CD4-positive, alpha-beta T cell treated with Interleukin-17A for 1 hour (primary cell): ENCODE results near the gene CCDC73.
"Not testable (repeated sequence)": the region's sequence is repeated elsewhere in the genome, so short reads cannot be mapped to it uniquely, and the experiment has no call there.

ENCODE experiments used
- DNase-seq: peaks from one replicate; pipeline ENCODE4 v3.0.0-alpha.2; 2020

CCDC73 gene

GRCh38 chr11:32704775-32705174 is 89.7 kb downstream of the CCDC73 start:
- no peak for DNase-seq

GRCh38 chr11:32704261-32704660 is 90.2 kb downstream of the CCDC73 start:
- DNase-seq = no peak

DNA sequence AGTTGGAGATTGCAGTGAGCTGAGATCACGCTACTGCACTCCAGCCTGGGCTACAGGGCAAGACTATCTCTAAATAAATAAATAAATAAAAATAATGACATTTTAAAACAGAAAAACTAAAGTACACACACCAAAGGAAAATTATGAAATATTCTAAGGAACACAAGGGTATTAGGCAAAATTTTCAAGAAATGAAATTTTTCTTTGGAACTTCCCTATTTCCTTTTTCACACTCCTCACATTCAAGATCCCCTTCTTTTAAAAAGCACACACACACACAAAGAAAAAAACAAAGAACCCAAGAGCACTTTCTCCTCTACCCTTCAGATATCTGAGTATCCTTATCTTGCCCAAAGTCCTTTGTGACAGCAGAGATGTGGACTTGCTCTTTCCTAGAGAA is 92.8 kb downstream of the CCDC73 start:
- no peak for DNase-seq

- no peak for DNase-seq
These were observed 95.9 kb downstream of the CCDC73 start for GRCh38 chr11:32698579-32698978.

- no peak for DNase-seq
These were observed 123.4 kb downstream of the CCDC73 start for GRCh38 chr11:32671051-32671450.

DNA sequence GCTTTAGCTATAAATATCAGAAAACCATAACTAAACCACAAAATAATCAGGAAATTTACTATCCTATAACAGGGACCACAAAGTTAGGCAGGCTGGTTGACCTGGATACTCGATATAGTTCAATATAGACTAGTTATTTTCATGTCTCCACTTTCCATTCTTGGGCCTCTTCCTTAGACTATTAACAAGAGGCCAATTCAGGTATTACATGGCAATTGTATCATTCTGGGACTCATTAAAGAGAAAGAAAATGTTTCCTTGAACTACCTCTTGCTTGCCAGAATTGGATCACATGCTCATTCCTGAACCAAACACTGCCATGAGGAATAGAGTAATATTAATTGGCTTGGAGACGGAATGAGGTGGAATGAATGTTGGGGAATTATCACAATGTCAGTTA is 134.8 kb downstream of the CCDC73 start:
- no peak for DNase-seq

- DNase-seq = no peak
These were observed 135.6 kb downstream of the CCDC73 start for GRCh38 chr11:32658639-32659406.

- DNase-seq = no peak
These were observed 150.9 kb downstream of the CCDC73 start for GRCh38 chr11:32643526-32643925.

DNA sequence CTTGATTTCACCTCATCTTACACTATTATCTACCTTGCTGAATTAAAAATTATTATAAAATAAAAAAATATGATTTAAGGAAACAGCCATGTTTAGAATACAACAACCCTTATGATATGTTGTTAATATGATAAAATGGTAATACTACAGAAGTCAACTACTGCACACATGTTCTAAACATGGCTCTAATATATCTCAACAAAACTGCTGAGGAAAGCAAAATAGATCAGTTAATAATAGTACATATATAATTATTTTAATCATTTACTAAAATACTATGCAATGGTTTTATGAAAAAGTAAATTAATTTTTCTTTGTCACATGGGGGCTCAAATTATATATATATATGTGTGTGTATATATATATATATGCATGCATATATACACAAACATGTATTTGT is 153.1 kb downstream of the CCDC73 start:
- DNase-seq = no peak

DNA sequence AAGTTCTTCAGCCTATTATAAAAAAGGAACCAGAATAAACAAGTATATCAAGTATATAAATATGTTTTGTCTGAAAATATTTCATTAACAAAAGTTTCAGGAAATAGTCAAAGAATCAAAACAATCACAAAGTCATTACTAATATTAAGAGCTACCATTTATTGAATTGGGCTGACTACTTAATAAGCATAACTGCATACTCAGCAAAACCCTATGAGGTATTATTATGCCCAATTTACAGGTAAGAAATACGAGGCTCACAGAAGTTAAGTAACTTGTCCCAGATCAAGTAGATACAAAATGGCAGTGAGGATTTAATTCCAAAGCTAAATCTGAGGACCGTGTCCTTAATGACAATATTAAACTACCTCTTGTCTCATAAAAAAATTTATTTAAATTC is 158.6 kb downstream of the CCDC73 start:
- DNase-seq = no peak

DNA sequence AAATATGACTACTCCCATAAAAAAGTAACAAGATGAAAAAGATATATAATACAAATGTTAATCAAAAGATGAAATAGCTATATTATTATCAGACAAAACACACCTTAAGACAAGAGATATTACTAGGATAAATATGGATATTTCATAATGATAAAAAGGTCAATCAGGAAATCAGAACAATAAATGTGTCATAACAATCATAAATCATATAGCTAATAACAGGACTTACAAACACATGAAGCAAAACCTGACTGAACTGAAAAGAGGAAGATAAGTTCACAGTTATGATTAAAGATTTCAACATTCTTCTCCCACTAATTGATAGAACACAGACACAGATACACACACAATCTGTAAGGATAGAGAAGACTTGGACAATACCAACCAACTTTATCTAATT is 163.6 kb downstream of the CCDC73 start:
- DNase-seq = no peak

GRCh38 chr11:32616903-32617302 is 177.6 kb downstream of the CCDC73 start:
- DNase-seq = no peak

- no peak for DNase-seq
These were observed 179.0 kb downstream of the CCDC73 start for GRCh38 chr11:32615422-32615821.

DNA sequence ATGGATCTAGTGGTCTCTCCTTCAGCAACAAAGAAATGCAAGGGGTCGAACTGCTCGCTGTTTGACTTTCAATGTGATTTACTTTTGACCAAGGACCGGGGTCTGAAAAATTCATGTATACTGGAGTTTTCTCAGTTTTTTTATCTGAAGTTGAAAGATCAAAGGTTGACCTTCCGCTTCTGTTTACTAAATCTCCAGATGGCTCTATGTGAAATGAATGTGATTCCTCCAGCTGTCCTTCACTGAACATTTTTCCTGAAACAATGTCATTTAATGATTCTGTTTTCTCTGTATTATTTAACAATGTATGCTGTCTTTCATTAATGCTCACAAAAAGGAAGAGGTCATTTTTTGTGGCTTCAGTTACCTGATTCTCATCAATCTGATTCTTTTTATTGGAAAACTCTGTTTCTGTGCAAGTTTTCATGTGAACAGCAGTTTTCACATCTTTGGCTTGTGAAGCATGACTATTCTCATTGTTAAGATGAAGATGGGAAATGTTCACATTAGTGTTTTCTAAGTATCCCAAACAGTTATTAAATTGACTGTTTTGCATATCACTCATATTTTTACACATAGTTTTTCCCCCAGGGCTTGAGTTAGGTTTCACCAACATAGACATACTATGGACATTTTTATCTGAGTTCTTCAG is 180.8 kb downstream of the CCDC73 start:
- DNase-seq = no peak

DNA sequence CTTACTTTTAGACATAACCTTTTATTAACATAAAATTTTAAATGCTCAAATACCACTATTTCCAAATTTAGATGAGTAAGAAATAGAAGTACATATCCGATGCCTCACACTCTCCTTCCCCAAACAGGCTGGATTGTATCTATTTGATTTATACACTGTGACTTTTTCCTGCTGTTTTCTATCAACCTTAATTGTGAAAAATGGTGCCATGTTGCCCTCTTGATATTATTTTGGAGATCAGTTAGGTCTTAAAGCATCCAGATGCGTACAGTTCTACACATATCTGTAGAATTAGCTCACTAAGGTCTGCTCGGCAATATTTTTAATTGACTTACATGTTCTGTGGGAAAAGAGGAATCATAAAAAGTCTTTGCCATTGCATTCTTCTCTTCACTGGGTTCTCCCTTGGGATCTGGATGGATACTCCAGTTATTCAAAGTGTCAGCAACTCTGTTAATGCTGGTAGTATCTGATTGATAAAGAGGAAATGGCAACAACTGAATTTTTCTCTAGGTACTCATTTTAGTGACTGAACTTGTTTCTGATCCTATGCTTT is 183.6 kb downstream of the CCDC73 start:
- DNase-seq = no peak

DNA sequence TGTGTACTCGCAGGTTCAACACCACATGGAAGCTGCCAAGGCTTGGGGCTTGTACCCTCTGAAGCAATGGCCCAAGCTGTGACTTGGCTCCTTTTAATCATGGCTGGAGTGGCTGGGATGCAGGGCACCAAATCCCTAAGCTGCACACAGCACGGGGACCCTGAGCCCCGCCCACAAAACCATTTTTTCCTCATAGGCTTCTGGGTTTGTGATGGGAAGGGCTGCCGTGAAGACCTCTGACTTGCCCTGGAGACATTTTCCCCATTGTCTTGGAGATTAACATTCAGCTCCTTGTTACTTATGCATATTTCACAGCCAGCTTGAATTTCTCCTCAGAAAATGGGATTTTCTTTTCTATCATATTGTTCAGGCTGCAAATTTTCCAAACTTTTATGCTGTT is 185.6 kb downstream of the CCDC73 start:
- not testable (repeated sequence) for DNase-seq

DNA sequence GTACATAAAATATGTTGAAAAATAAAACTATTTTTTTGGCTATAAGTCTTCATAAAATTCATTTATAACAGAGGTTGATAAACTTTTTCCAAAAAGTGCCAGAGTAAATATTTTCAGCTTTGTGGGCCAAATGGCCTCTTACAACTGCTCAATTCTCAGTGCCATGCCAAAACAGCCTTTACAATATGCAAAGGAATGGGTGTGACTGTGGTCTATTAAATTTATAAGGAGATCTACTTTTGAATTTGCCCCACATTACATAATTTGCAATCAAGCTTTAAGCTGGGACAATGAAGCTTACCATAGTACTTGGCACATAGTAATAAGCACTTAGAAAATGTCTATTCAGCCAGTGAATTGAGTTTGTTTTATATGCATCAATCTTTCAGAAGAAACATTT is 188.2 kb downstream of the CCDC73 start:
- DNase-seq = no peak

- DNase-seq = no peak
These were observed 191.6 kb downstream of the CCDC73 start for GRCh38 chr11:32602657-32603415.

- no peak for DNase-seq
These were observed 196.5 kb downstream of the CCDC73 start for GRCh38 chr11:32597921-32598320.

DNA sequence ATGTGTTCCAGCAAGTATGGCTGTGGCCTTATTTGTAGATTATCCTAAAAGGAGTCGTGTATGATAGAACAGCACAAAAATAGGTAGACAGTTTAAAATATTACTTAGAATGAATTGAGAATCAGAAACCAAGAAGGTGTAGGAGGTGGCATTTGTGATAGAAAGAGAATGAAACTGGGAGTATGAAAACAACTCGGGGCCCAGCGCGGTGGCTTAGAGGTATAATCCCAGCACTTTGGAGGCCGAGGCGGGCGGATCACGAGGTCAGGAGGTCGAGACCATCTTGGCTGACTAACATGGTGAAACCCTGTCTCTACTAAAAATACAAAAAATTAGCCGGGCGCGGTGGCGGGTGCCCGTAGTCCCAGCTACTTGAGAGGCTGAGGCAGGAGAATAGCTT is 198.3 kb downstream of the CCDC73 start:
- not testable (repeated sequence) for DNase-seq

GRCh38 chr11:32594272-32594671 is 200.2 kb downstream of the CCDC73 start:
- DNase-seq = no peak

DNA sequence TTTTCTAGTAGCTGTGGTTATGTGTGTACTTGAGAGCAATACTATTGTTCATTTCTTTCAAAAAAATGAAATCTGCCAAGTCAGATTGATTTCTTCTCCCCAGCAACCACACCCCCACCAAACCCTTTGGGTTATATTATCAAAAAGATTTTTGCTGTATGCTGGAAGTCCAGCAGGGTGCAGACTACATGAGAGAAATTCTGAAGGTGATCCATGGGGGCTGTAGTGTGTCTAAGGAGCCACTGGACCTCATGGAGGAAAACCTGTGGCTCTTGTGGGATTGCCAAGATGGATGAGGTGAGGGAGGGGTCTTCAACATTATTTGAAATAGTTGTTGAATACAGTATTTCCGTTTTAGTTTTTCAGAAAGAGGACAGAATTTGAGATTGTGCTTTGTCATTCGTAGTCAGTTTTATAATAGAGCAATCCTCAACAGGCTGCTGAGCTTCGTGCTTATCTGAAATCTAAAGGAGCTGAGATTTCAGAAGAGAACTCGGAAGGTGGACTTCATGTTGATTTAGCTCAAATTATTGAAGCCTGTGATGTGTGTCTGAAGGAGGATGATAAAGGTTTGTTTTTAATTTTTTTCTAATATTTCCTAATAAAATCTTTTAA is 207.8 kb downstream of the CCDC73 start:
- peak; percentile 16 for DNase-seq

GRCh38 chr11:32584921-32585320 is 209.5 kb downstream of the CCDC73 start:
- peak; percentile 1 for DNase-seq
